ENCODE measurements around the gene SPNS2.

The SPNS2 gene

GRCh38 chr17:4533523-4534504, 35.1 kb downstream of the SPNS2 start:
- ATAC-seq (ENCODE audit: low read depth) (peak; percentile 28), DNase-seq (ENCODE audit: low spot score) (no peak)
- H3K9me3 ChIP-seq (ENCODE audit: severe bottlenecking), result no peaks in the 10 kb centered on the region
- peaks cover 10% of the 10 kb centered on the region for H3K36me3 ChIP-seq (ENCODE audit: low read depth)
- no peak overlapping the region for H3K27ac ChIP-seq (ENCODE audit: poor library complexity, severe bottlenecking)
- no peak overlapping the region for H3K4me3 ChIP-seq (ENCODE audit: severe bottlenecking)
- no peaks in the 10 kb centered on the region for H3K27me3 ChIP-seq (ENCODE audit: insufficient read depth, poor library complexity, severe bottlenecking)
- no peak for TF ChIP-seq CTCF (IDR thresholded peaks at IDR 0.05; ENCODE audit: poor library complexity, severe bottlenecking)
- no peaks in the 10 kb centered on the region for H3K4me1 ChIP-seq (ENCODE audit: insufficient read depth, poor library complexity, severe bottlenecking)

DNA sequence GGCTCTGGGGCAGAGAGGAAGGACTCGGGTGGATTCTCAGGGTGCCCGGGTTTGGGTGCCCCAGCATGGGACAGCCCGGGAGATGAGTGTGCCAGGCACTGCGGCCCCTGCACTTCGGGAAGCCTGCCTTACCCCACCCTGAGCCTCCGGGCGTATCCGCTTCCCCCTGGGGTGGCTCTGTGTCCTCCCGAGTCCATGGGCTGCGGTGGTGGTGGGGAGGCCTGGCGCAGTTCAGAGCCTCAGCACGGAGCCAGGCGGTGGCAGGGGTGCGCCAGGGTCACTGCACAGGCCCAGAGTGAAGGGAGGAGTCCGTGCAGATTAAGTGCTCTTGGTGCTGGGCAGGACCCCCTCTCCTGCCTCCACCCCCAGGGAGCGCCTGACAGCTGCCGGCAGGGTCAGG, 35.8 kb downstream of the SPNS2 start:
- H3K4me1 ChIP-seq (ENCODE audit: insufficient read depth, poor library complexity, severe bottlenecking), result no peaks in the 10 kb centered on the region
- no peaks in the 10 kb centered on the region for H3K27me3 ChIP-seq (ENCODE audit: insufficient read depth, poor library complexity, severe bottlenecking)
- H3K9me3 ChIP-seq (ENCODE audit: severe bottlenecking), result no peaks in the 10 kb centered on the region
- TF ChIP-seq CTCF (IDR thresholded peaks at IDR 0.05; ENCODE audit: poor library complexity, severe bottlenecking), result no peak
- peaks cover 12% of the 10 kb centered on the region for H3K36me3 ChIP-seq (ENCODE audit: low read depth)
- H3K4me3 ChIP-seq (ENCODE audit: severe bottlenecking), result no peak overlapping the region
- H3K27ac ChIP-seq (ENCODE audit: poor library complexity, severe bottlenecking), result no peak overlapping the region
- ATAC-seq (ENCODE audit: low read depth) (peak; percentile 4), DNase-seq (ENCODE audit: low spot score) (no peak)

DNA sequence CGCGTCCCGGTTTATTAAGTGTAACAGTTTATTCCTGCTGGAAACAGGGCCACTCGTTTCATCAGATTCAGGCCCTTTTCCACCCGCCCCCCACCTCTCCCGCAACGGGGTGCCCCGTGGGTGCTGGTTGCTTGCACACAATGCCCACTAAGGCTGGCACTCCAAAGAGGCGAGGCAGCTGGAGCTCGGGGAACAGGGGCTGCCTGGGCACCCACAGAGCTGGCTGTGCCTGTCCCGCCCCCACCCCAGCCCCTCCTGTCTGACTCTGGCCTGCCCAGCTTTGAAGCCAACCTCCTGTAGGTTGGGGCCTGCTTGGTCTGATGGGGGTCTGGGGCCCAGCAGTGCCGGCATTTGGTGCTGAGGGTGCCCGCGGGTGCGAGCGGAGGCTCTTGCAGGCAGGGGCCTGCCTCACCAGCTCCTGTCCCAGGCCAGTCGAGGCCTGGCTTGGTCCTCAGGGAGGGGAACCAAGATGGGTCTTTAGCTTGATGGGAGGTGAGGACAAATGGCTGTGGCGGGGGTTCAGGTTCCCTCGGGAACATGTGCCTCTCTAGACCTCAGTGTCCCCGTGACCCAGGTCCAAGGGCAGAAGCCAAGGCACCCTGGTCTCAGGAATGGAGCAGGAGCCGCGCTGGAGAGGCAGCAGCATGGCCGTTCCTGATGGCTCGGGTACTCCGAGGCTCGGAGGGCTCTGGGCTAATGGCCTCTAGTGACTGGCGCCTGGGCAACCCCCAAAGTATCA, 36.4 kb downstream of the SPNS2 start:
- DNase-seq (ENCODE audit: low spot score), result no peak
- H3K27me3 ChIP-seq (ENCODE audit: insufficient read depth, poor library complexity, severe bottlenecking), result no peaks in the 10 kb centered on the region
- peaks cover 17% of the 10 kb centered on the region for H3K36me3 ChIP-seq (ENCODE audit: low read depth)
- no peak overlapping the region for H3K27ac ChIP-seq (ENCODE audit: poor library complexity, severe bottlenecking)
- H3K9me3 ChIP-seq (ENCODE audit: severe bottlenecking), result no peaks in the 10 kb centered on the region
- H3K4me3 ChIP-seq (ENCODE audit: severe bottlenecking), result no peak overlapping the region
- ATAC-seq (ENCODE audit: low read depth), result no peak
- no peak for TF ChIP-seq CTCF (IDR thresholded peaks at IDR 0.05; ENCODE audit: poor library complexity, severe bottlenecking)
- H3K4me1 ChIP-seq (ENCODE audit: insufficient read depth, poor library complexity, severe bottlenecking), result no peaks in the 10 kb centered on the region

- H3K4me1 ChIP-seq (ENCODE audit: insufficient read depth, poor library complexity, severe bottlenecking), result no peaks in the 10 kb centered on the region
These were observed 37.1 kb downstream of the SPNS2 start for GRCh38 chr17:4535667-4536258.

More at GRCh38 chr17:4535667-4536258, 37.1 kb downstream of the SPNS2 start:
- H3K27ac ChIP-seq (ENCODE audit: poor library complexity, severe bottlenecking), result no peak overlapping the region
- no peaks in the 10 kb centered on the region for H3K9me3 ChIP-seq (ENCODE audit: severe bottlenecking)
- ATAC-seq (ENCODE audit: low read depth) (no peak), DNase-seq (ENCODE audit: low spot score) (no peak)
- no peak for TF ChIP-seq CTCF (IDR thresholded peaks at IDR 0.05; ENCODE audit: poor library complexity, severe bottlenecking)
- no peak overlapping the region for H3K4me3 ChIP-seq (ENCODE audit: severe bottlenecking)
- H3K27me3 ChIP-seq (ENCODE audit: insufficient read depth, poor library complexity, severe bottlenecking), result no peaks in the 10 kb centered on the region
- peaks cover 23% of the 10 kb centered on the region for H3K36me3 ChIP-seq (ENCODE audit: low read depth)
